Mesodermal cell (in vitro differentiated cells): Measurements from ENCODE around the gene SHLD1.
"Not testable (repeated sequence)": the region's sequence is repeated elsewhere in the genome, so short reads cannot be mapped to it uniquely, and the experiment has no call there.

Source experiments
- H3K27ac ChIP-seq: 2 replicates; pipeline ENCODE4 v1.7.0; 2013; ENCODE audit warnings: mild to moderate bottlenecking, low read depth, low read length, moderate library complexity; ENCODE audit not compliant: severe bottlenecking
- H3K36me3 ChIP-seq: 2 replicates; pipeline ENCODE4 v1.7.1; 2013; ENCODE audit warnings: mild to moderate bottlenecking, low read length, moderate library complexity; ENCODE audit not compliant: control insufficient read depth, insufficient read depth
- H3K4me1 ChIP-seq: one replicate; pipeline ENCODE4 v1.7.1; 2013; ENCODE audit warnings: mild to moderate bottlenecking, low read length; ENCODE audit not compliant: insufficient read depth, control insufficient read depth, poor library complexity, severe bottlenecking
- H3K4me3 ChIP-seq: 2 replicates; pipeline ENCODE4 v1.7.0; 2013; ENCODE audit warnings: low read length, control low read depth, mild to moderate bottlenecking; ENCODE audit not compliant: insufficient read depth, poor library complexity, severe bottlenecking; ENCODE audit errors: extremely low read depth
- H3K9me3 ChIP-seq: 2 replicates; pipeline ENCODE4 v1.7.1; 2013; ENCODE audit warnings: mild to moderate bottlenecking, low read length, moderate library complexity; ENCODE audit not compliant: control insufficient read depth
- WGBS, 2 experiments: methylation state at CpG; one replicate each; pipeline ENCODE4 v1.1.5; 2013; ENCODE audit warnings: missing lambda C conversion rate in 2 of 2; ENCODE audit not compliant: insufficient coverage in 2 of 2; 5-methylcytosine and 5-hydroxymethylcytosine counted together

Gene SHLD1

GRCh38 chr20:5781367-5781766 is 31.2 kb downstream of the SHLD1 start:
- H3K4me1 ChIP-seq, H3K4me3 ChIP-seq, H3K27ac ChIP-seq, H3K36me3 ChIP-seq, H3K9me3 ChIP-seq: not testable (repeated sequence)
- WGBS, 2 experiments: 93 to 95% methylated on average over 7 of the region's 8 CpGs

- H3K4me3 ChIP-seq: no peak overlapping the region
- WGBS, 2 experiments: 82 to 88% methylated on average over 8 to 10 of the region's 11 CpGs
- no peaks in the 10 kb centered on the region for H3K9me3 ChIP-seq
- H3K36me3 ChIP-seq: no peaks in the 10 kb centered on the region
- H3K4me1 ChIP-seq: no peaks in the 10 kb centered on the region
- no peak overlapping the region for H3K27ac ChIP-seq
Observed at GRCh38 chr20:5781798-5782750, 31.9 kb downstream of the SHLD1 start.

DNA sequence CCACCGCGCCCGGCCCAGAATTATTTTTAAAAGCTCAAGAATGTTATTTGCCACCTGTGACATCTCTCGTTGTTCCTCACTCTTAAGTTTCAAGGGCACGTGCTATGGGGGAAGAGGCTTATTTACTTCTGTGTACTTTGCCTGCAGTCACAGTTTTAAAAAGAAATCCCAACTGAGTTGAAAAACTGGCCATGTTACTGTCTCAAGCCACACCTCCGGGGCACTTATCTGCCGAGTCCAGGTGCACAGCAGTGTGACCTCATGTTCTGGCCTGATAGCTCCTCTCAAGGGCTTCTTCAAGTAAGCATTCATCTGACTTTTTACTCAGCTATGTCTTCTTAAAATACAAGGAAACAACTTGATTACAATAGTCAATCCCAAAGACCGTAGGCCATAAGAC is 34.5 kb downstream of the SHLD1 start:
- Histone ChIP-seq H3K4me1 (no peaks in the 10 kb centered on the region), H3K36me3 (no peaks in the 10 kb centered on the region), H3K9me3 (no peaks in the 10 kb centered on the region), H3K27ac (no peak overlapping the region), H3K4me3 (no peak overlapping the region)
- WGBS, 2 experiments: 96 to 97% methylated on average over 7 of the region's 8 CpGs

DNA sequence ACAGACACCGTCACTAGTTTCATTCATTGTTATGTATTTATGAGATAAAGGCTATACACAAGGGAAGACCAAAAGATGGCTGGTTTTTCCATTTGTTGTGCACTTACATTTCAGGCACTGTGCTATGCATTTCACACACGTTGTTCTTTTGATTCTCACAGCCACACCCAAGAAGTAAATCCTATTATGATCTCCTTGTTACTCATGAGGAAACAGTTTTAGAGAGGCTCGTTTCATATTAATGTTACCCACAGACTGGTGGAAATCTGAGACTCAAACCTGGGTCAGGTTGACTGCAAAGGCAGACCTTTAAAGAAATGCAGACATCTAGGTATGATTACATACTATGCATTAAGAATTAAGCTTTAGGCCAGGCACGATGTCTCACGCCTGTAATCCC is 34.9 kb downstream of the SHLD1 start:
- 91 to 94% methylated on average over 2 to 4 of the region's 5 CpGs for WGBS, 2 experiments
- Histone ChIP-seq H3K27ac (no peak overlapping the region), H3K9me3 (no peaks in the 10 kb centered on the region), H3K4me1 (no peaks in the 10 kb centered on the region), H3K4me3 (no peak overlapping the region), H3K36me3 (no peaks in the 10 kb centered on the region)

GRCh38 chr20:5786930-5787795 is 37.0 kb downstream of the SHLD1 start:
- Histone ChIP-seq H3K4me3 (no peak overlapping the region), H3K27ac (no peak overlapping the region), H3K4me1 (no peaks in the 10 kb centered on the region), H3K9me3 (no peaks in the 10 kb centered on the region), H3K36me3 (no peaks in the 10 kb centered on the region)
- WGBS, 2 experiments: 60 to 100% methylated on average over 1 of the region's 2 CpGs

GRCh38 chr20:5787796-5788165 is 37.6 kb downstream of the SHLD1 start:
- Histone ChIP-seq H3K4me3 (no peak overlapping the region), H3K4me1 (no peaks in the 10 kb centered on the region), H3K9me3 (no peaks in the 10 kb centered on the region), H3K27ac (no peak overlapping the region), H3K36me3 (no peaks in the 10 kb centered on the region)

- WGBS, 2 experiments: 0 to 6% methylated on average over 1 to 3 of the region's 3 CpGs
- H3K9me3 ChIP-seq: no peaks in the 10 kb centered on the region
- no peaks in the 10 kb centered on the region for H3K4me1 ChIP-seq
- H3K4me3 ChIP-seq: no peak overlapping the region
- no peaks in the 10 kb centered on the region for H3K36me3 ChIP-seq
- no peak overlapping the region for H3K27ac ChIP-seq
Observed at GRCh38 chr20:5788385-5788895, 38.2 kb downstream of the SHLD1 start.

GRCh38 chr20:5789827-5790226 is 39.6 kb downstream of the SHLD1 start:
- H3K27ac ChIP-seq: no peak overlapping the region
- no peak overlapping the region for H3K4me3 ChIP-seq
- 76% methylated on average over 2 of the region's 2 CpGs; no CpG with 5 or more reads in 1 of the 2 experiments for WGBS, 2 experiments
- H3K9me3 ChIP-seq: no peaks in the 10 kb centered on the region
- H3K4me1 ChIP-seq: no peaks in the 10 kb centered on the region
- H3K36me3 ChIP-seq: no peaks in the 10 kb centered on the region

GRCh38 chr20:5793916-5794315 is 43.7 kb downstream of the SHLD1 start:
- Histone ChIP-seq H3K27ac (no peak overlapping the region), H3K9me3 (no peaks in the 10 kb centered on the region), H3K4me1 (no peaks in the 10 kb centered on the region), H3K36me3 (no peaks in the 10 kb centered on the region), H3K4me3 (no peak overlapping the region)
- WGBS, 2 experiments: 81% methylated on average over 2 of the region's 2 CpGs; no CpG with 5 or more reads in 1 of the 2 experiments

DNA sequence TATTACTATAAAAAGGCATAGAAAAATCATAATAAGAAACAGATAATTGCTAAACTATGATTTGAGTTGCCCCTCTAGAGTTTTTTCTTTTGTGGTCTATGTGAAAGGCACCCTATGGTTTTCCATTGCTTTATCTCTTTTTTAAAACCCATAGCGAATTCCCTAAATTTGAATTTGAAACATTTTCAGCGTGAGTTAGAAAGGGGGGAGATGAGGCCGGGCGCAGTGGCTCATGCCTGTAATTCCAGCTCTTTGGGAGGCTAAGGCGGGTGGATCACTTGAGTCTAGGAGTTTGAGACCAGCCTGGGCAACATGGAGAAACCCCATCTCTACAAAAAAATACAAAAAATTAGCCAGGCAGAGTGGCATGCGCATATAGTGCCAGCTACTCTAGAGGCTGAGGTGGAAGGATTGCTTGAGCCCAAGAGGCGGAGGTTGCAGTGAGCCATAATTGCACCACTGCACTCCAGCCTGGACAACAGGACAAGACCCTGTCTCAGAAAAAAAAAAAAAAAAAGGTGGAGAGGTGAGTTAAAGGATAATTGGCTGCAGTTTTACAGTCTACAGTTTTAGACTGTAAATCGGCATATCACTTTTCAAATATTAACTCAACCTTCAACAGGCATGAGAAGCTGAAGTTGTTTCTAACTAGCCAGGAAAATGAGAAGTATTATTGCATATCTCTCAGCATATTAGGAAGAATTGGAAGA is 46.3 kb downstream of the SHLD1 start:
- Histone ChIP-seq H3K36me3 (no peaks in the 10 kb centered on the region), H3K9me3 (no peaks in the 10 kb centered on the region), H3K27ac (no peak overlapping the region), H3K4me1 (no peaks in the 10 kb centered on the region), H3K4me3 (no peak overlapping the region)
- 100% methylated on average over 1 of the region's 8 CpGs; no CpG with 5 or more reads in 1 of the 2 experiments for WGBS, 2 experiments
